IMR-90 (cell line): Measurements from ENCODE around the gene SLC25A30. TPM values are rescaled to one million over a fixed set of nuclear protein-coding genes. Genes with fewer than 3 reads are reported as not detected.

Experiments used
- ATAC-seq: fragments of 200-7000 bp; cut with Tn5 transposase; 2 replicates; pipeline ENCODE4 v1.9.1; 2020; ENCODE audit warnings: low read depth, mild to moderate bottlenecking, moderate library complexity
- BruUV-seq: library from RNA; stranded (reverse); fragments of 400-500 nt; replicated peaks from 2 replicates; lab custom pipeline; 2021; lab: Mats Ljungman, UMichigan
- CTCF ChIA-PET: fragments of 300-600 bp; formaldehyde crosslinking; extraction: SDS; loops from one replicate; lab custom pipeline; 2021; ENCODE audit warnings: antibody characterized with exemption; lab: Yijun Ruan, JAX
- POLR2A ChIA-PET: fragments of 300-600 bp; sonication (Branson Sonifier 250); formaldehyde crosslinking; loops from one replicate; lab custom pipeline; 2022; ENCODE audit warnings: antibody characterized with exemption; ENCODE audit not compliant: unreplicated experiment; lab: Charles Lee
- DNase-seq: peaks from one replicate; pipeline ENCODE4 v3.0.0; 2013
- H2AFZ ChIP-seq: replicated peaks from 2 replicates; pipeline ENCODE3; 2013; ENCODE audit warnings: low read length, mild to moderate bottlenecking; ENCODE audit not compliant: poor library complexity
- H2AK5ac ChIP-seq: 2 replicates; pipeline ENCODE4 v1.6.1; 2013; ENCODE audit warnings: low read depth, low read length, inconsistent platforms
- H2AK9ac ChIP-seq: replicated peaks from 2 replicates; pipeline ENCODE3; 2013; ENCODE audit warnings: mild to moderate bottlenecking, low read depth, low read length, moderate library complexity; ENCODE audit not compliant: poor library complexity
- H2BK120ac ChIP-seq: 2 replicates; pipeline ENCODE4 v1.6.1; 2013; ENCODE audit warnings: low read depth, low read length, inconsistent platforms
- H2BK15ac ChIP-seq: 3 replicates; pipeline ENCODE4 v1.6.1; 2013; ENCODE audit warnings: low read depth, low read length, inconsistent platforms
- H2BK20ac ChIP-seq: 2 replicates; pipeline ENCODE4 v1.6.1; 2013; ENCODE audit warnings: low read depth, mild to moderate bottlenecking, inconsistent platforms, low read length, moderate library complexity
- H2BK5ac ChIP-seq: 2 replicates; pipeline ENCODE4 v1.6.1; 2013; ENCODE audit warnings: mild to moderate bottlenecking, low read depth, low read length, inconsistent platforms; ENCODE audit not compliant: poor library complexity, severe bottlenecking
- H3K14ac ChIP-seq: replicated peaks from 2 replicates; pipeline ENCODE4 v1.6.1; 2013; ENCODE audit warnings: low read depth, low read length, inconsistent platforms
- H3K18ac ChIP-seq: 2 replicates; pipeline ENCODE4 v1.6.1; 2013; ENCODE audit warnings: low read depth, low read length, control low read depth
- H3K23ac ChIP-seq: 2 replicates; pipeline ENCODE4 v1.6.1; 2013; ENCODE audit warnings: low read depth, low read length, inconsistent platforms
- H3K27ac ChIP-seq: 2 replicates; pipeline ENCODE4 v1.5.1; 2013; ENCODE audit warnings: mild to moderate bottlenecking, control low read depth, low read length; ENCODE audit not compliant: insufficient read depth
- H3K27me3 ChIP-seq: 2 replicates; pipeline ENCODE4 v1.6.1; 2013; ENCODE audit warnings: low read length; ENCODE audit not compliant: control insufficient read depth, insufficient read depth
- H3K36me3 ChIP-seq: 2 replicates; pipeline ENCODE4 v1.6.1; 2013; ENCODE audit warnings: low read length, mixed read lengths; ENCODE audit not compliant: control insufficient read depth, insufficient read depth
- H3K4ac ChIP-seq: 2 replicates; pipeline ENCODE4 v1.6.1; 2013; ENCODE audit warnings: low read depth, low read length, inconsistent platforms
- H3K4me1 ChIP-seq: 2 replicates; pipeline ENCODE4 v1.6.1; 2013; ENCODE audit warnings: low read length, mixed read lengths; ENCODE audit not compliant: control insufficient read depth, insufficient read depth
- H3K4me2 ChIP-seq: 2 replicates; pipeline ENCODE4 v1.6.1; 2013; ENCODE audit warnings: low read depth, mild to moderate bottlenecking, control low read depth, low read length, moderate library complexity
- H3K4me3 ChIP-seq: 2 replicates; pipeline ENCODE4 v1.5.1; 2013; ENCODE audit warnings: low read depth, mild to moderate bottlenecking, control low read depth, low read length, moderate library complexity; ENCODE audit not compliant: insufficient read depth
- H3K56ac ChIP-seq: 2 replicates; pipeline ENCODE4 v1.6.1; 2013; ENCODE audit warnings: low read length, inconsistent platforms; ENCODE audit not compliant: insufficient read depth; ENCODE audit errors: extremely low read depth
- H3K79me1 ChIP-seq, 2 experiments: 2 replicates each; pipeline ENCODE4 v1.6.1; 2013; ENCODE audit warnings: low read length in 2 of 2, inconsistent platforms in 1 of 2, low read depth in 1 of 2
- H3K9ac ChIP-seq: 2 replicates; pipeline ENCODE4 v1.6.1; 2013; ENCODE audit warnings: low read depth, low read length, control low read depth
- H3K9me1 ChIP-seq: 2 replicates; pipeline ENCODE4 v1.6.1; 2013; ENCODE audit warnings: low read length, inconsistent platforms; ENCODE audit not compliant: insufficient read depth
- H3K9me3 ChIP-seq: 2 replicates; pipeline ENCODE4 v1.6.1; 2013; ENCODE audit warnings: low read length; ENCODE audit not compliant: control insufficient read depth, insufficient read depth
- H4K20me1 ChIP-seq: 2 replicates; pipeline ENCODE4 v1.6.1; 2013; ENCODE audit warnings: low read length, inconsistent platforms; ENCODE audit not compliant: insufficient read depth
- H4K5ac ChIP-seq: 2 replicates; pipeline ENCODE4 v1.6.1; 2013; ENCODE audit warnings: mild to moderate bottlenecking, low read depth, low read length, control low read depth
- H4K8ac ChIP-seq, 2 experiments: 2 replicates each; pipeline ENCODE4 v1.6.1; 2013; ENCODE audit warnings: low read depth in 2 of 2, low read length in 2 of 2, control low read depth in 1 of 2, inconsistent platforms in 1 of 2
- H4K91ac ChIP-seq: 2 replicates; pipeline ENCODE4 v1.6.1; 2013; ENCODE audit warnings: low read depth, low read length, inconsistent platforms; ENCODE audit not compliant: insufficient read depth
- CEBPB ChIP-seq: IDR thresholded peaks from 2 replicates; pipeline ENCODE4 v1.6.1; 2012; ENCODE audit warnings: low read depth, low read length, improper control_type of control experiment
- FOS ChIP-seq: fragments of 150-350 bp; IDR thresholded peaks from 2 replicates; pipeline ENCODE4 v1.6.1; 2016; ENCODE audit warnings: low read depth, low read length
- POLR2A ChIP-seq: IDR thresholded peaks from 2 replicates; pipeline ENCODE4 v1.6.1; 2012; ENCODE audit warnings: mild to moderate bottlenecking, low read depth, low read length
- RAD21 ChIP-seq: IDR thresholded peaks from 2 replicates; pipeline ENCODE4 v1.6.1; 2012; ENCODE audit warnings: low read length, improper control_type of control experiment
- RFX5 ChIP-seq: IDR thresholded peaks from 2 replicates; pipeline ENCODE4 v1.8.0; 2012; ENCODE audit warnings: low read depth, mild to moderate bottlenecking, low read length, moderate library complexity
- WGBS, 2 experiments: methylation state at CpG; one replicate each; pipeline versions ENCODE4 v1.1.5 to v1.1.7; 2013; ENCODE audit warnings: missing lambda C conversion rate in 2 of 2; ENCODE audit not compliant: insufficient read length in 1 of 2; ENCODE audit errors: extremely low coverage in 2 of 2; 5-methylcytosine and 5-hydroxymethylcytosine counted together
- dilution Hi-C: fragments of 300-500 bp; cut with HindIII; formaldehyde crosslinking; loops from one replicate; pipeline ENCODE4 v1.14.3; 2018; ENCODE audit warnings: low sequenced_read_pairs; ENCODE audit not compliant: unreplicated experiment
- in situ Hi-C: fragments of 300-500 bp; cut with MboI; formaldehyde crosslinking; loops from 3 replicates; pipeline ENCODE4 v1.14.3; 2019; ENCODE audit warnings: low sequenced_read_pairs, inconsistent platforms, mixed read lengths
- intact Hi-C: fragments of 100-400 bp; cut with micrococcal nuclease; formaldehyde crosslinking; loops from 2 replicates; pipeline ENCODE4 v1.10.0; 2022
- polyA plus RNA-seq, 3 experiments: library from polyadenylated mRNA; depleted of rRNA; stranded (reverse); fragments of >200 nt; gene quantifications; 2 replicates each; pipeline ENCODE4 v1.2.3, GENCODE V29; 2012; ENCODE audit warnings: low replicate concordance in 1 of 3
- total RNA-seq: library from RNA; depleted of rRNA; stranded (reverse); fragments of >200 nt; gene quantifications from 2 replicates; pipeline ENCODE4 v1.2.3, GENCODE V29; 2012

Gene SLC25A30
- total and polyA plus RNA-seq, 2 of the 4 experiments (the other 2 are of a cell fraction), result 9.9 to 19.4 TPM

DNA sequence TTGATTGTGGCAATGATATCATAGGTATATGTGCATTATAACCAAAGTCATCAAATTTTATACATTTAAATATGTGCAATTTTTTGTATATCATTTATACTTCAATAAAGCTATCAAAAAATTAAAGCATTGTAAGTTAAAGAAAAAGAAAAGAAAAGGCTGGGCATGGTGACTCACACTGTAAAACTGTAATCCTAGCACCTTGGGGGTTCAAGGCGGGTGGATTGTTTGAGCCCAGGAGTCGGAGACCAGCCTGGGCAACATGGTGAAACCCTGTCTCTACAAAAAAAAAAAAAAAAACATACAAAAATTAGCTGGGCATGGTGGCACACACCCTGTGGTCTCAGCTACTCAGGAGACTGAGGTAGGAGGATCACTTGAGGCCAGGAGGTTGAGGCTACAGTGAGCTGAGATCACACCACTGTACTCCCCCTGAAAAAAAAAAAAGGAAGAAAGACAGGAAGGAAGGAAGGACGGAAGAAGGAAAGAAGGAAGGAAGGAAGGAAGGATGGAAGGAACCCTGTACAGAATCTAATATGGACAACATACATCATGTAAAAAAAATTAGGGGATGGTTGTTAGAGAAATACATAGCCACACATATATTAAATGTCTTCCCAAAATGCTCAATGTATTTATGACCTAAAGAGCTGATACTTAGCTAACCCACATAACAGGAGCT is 21.7 kb upstream of the SLC25A30 start:
- POLR2A ChIA-PET, result no interaction called here
- in situ Hi-C loops (no loop called here), intact Hi-C loops (no loop called here), dilution Hi-C loops (no loop called here)
- no peaks in the 10 kb centered on the region for H4K20me1 ChIP-seq
- no peak overlapping the region for H3K4me3 ChIP-seq
- H3K4me1 ChIP-seq, result peaks cover 3% of the 10 kb centered on the region; the same call in 1 of the 2 replicates
- H2BK120ac ChIP-seq, result no peak overlapping the region
- TF ChIP-seq CEBPB, result no peak
- no peak for TF ChIP-seq RAD21
- TF ChIP-seq POLR2A, result no peak
- TF ChIP-seq FOS, result no peak
- TF ChIP-seq RFX5, result no peak
- BruUV-seq, result no TSS peak
- H3K36me3 ChIP-seq, result no peaks in the 10 kb centered on the region
- H2BK5ac ChIP-seq, result no peak overlapping the region
- H2BK20ac ChIP-seq, result no peak overlapping the region
- H2BK15ac ChIP-seq, result no peak overlapping the region
- no peak overlapping the region for H3K14ac ChIP-seq
- no peaks in the 10 kb centered on the region for H3K9me1 ChIP-seq
- DNase-seq (no peak), ATAC-seq (no peak)
- H4K5ac ChIP-seq, result no peak overlapping the region
- no peaks in the 10 kb centered on the region for H3K9me3 ChIP-seq
- no peaks in the 10 kb centered on the region for H3K79me1 ChIP-seq
- peak overlapping the region; percentile 73 for H2AFZ ChIP-seq
- H3K18ac ChIP-seq, result no peak overlapping the region
- H2AK5ac ChIP-seq, result no peak overlapping the region
- no peak overlapping the region for H3K56ac ChIP-seq
- H3K4ac ChIP-seq, result no peak overlapping the region
- no CpG with 5 or more reads among the region's 3 CpGs for WGBS, 2 experiments
- H3K23ac ChIP-seq, result no peak overlapping the region
- H4K8ac ChIP-seq, result no peak overlapping the region
- no peak overlapping the region for H3K9ac ChIP-seq
- no peak overlapping the region for H3K27ac ChIP-seq
- no peak overlapping the region for H2AK9ac ChIP-seq
- no peak overlapping the region for H3K4me2 ChIP-seq
- CTCF ChIA-PET, result interaction anchor here (0.7 to 2.1 kb wide), 2 partner anchors 10 to 22 kb away, joined by 3 to 5 read pairs; no protein-coding TSS in a partner anchor
- H3K27me3 ChIP-seq, result peaks cover under 1% of the 10 kb centered on the region
- H4K91ac ChIP-seq, result no peak overlapping the region
